GM21723 (cell line): ENCODE measurements around the gene NAT9.

Experiments used
- ATAC-seq: cut with Tn5 transposase; IDR thresholded peaks from one replicate; pipeline ENCODE4 v1.9.1; 2021; ENCODE audit warnings: mild to moderate bottlenecking, moderate library complexity; ENCODE audit not compliant: unreplicated experiment

NAT9 gene

GRCh38 chr17:74763565-74764387 lies 12.4 kb downstream of the NAT9 start:
- no peak for ATAC-seq

- ATAC-seq: no peak
These were observed 14.2 kb downstream of the NAT9 start for GRCh38 chr17:74761931-74762330.

GRCh38 chr17:74761419-74761818 lies 14.7 kb downstream of the NAT9 start:
- no peak for ATAC-seq

- ATAC-seq: no peak
These were observed 15.6 kb downstream of the NAT9 start for GRCh38 chr17:74760404-74761105.

GRCh38 chr17:74759941-74760340 lies 16.2 kb downstream of the NAT9 start:
- no peak for ATAC-seq

- peak; percentile 80 for ATAC-seq
These were observed 16.8 kb downstream of the NAT9 start for GRCh38 chr17:74759243-74759801.

GRCh38 chr17:74758848-74759168 lies 17.3 kb downstream of the NAT9 start:
- ATAC-seq: no peak

GRCh38 chr17:74757931-74758847 lies 18.0 kb downstream of the NAT9 start:
- ATAC-seq: no peak

GRCh38 chr17:74757502-74757901 lies 18.6 kb downstream of the NAT9 start:
- ATAC-seq: no peak

- no peak for ATAC-seq
These were observed 19.3 kb downstream of the NAT9 start for GRCh38 chr17:74756891-74757290.

GRCh38 chr17:74755533-74755932 lies 20.6 kb downstream of the NAT9 start:
- ATAC-seq: no peak

GRCh38 chr17:74754832-74755231 lies 21.3 kb downstream of the NAT9 start:
- no peak for ATAC-seq

- ATAC-seq: no peak
These were observed 23.2 kb downstream of the NAT9 start for GRCh38 chr17:74752822-74753401.

GRCh38 chr17:74752415-74752814 lies 23.7 kb downstream of the NAT9 start:
- ATAC-seq: no peak

GRCh38 chr17:74750327-74751069 lies 25.6 kb downstream of the NAT9 start:
- ATAC-seq: no peak

GRCh38 chr17:74750039-74750326 lies 26.2 kb downstream of the NAT9 start:
- ATAC-seq: no peak

- ATAC-seq: peak; percentile 23
These were observed 26.7 kb downstream of the NAT9 start for GRCh38 chr17:74749279-74750038.

- ATAC-seq: peak; percentile 89
These were observed 27.4 kb downstream of the NAT9 start, which contains the start of gene NHERF1 for GRCh38 chr17:74748529-74749278. TSS of gene NHERF1 (plus strand) at chr17:74748628. CDS start at chr17:74748847, 219 bp downstream.

- ATAC-seq: no peak
These were observed 27.9 kb downstream of the NAT9 start for GRCh38 chr17:74748279-74748528.
